Astrocyte (in vitro differentiated cells and primary cell): Measurements from ENCODE around the gene FHAD1. TPM values are rescaled to one million over a fixed set of nuclear protein-coding genes. Genes with fewer than 3 reads are reported as not detected.

Experiments used
- DNase-seq: peaks from one replicate; pipeline ENCODE4 v3.0.0-alpha.2; 2010; ENCODE audit warnings: low read depth
- FAIRE-seq: peaks from 2 replicates; lab custom pipeline; 2011; peaks lifted over from hg19 to GRCh38; lab: Jason Lieb, UNC
- H2AFZ ChIP-seq: 2 replicates; pipeline ENCODE4 v1.6.0; 2012; ENCODE audit warnings: low read depth, low read length, inconsistent platforms
- H3K27ac ChIP-seq: 2 replicates; pipeline ENCODE4 v1.5.1; 2011; ENCODE audit warnings: low read depth, low read length, inconsistent platforms
- H3K27me3 ChIP-seq: 2 replicates; pipeline ENCODE4 v1.6.0; 2011; ENCODE audit warnings: low read length, inconsistent platforms; ENCODE audit not compliant: insufficient read depth
- H3K36me3 ChIP-seq: 2 replicates; pipeline ENCODE4 v1.5.1; 2011; ENCODE audit warnings: low read length, inconsistent platforms; ENCODE audit not compliant: insufficient read depth
- H3K4me1 ChIP-seq: 2 replicates; pipeline ENCODE4 v1.5.1; 2011; ENCODE audit warnings: low read length, inconsistent platforms; ENCODE audit not compliant: insufficient read depth
- H3K4me2 ChIP-seq: 2 replicates; pipeline ENCODE4 v1.6.0; 2012; ENCODE audit warnings: low read length, inconsistent platforms
- H3K4me3 ChIP-seq: 2 replicates; pipeline ENCODE4 v1.5.1; 2011; ENCODE audit warnings: low read depth, mild to moderate bottlenecking, low read length, inconsistent platforms; ENCODE audit not compliant: insufficient read depth
- H3K79me2 ChIP-seq: 2 replicates; pipeline ENCODE4 v1.6.0; 2012; ENCODE audit warnings: mild to moderate bottlenecking, low read length, inconsistent platforms; ENCODE audit not compliant: insufficient read depth
- H3K9ac ChIP-seq: 2 replicates; pipeline ENCODE4 v1.6.0; 2012; ENCODE audit warnings: mild to moderate bottlenecking, low read length, inconsistent platforms
- H3K9me3 ChIP-seq: 2 replicates; pipeline ENCODE4 v1.5.1; 2012; ENCODE audit warnings: low read depth, mild to moderate bottlenecking, low read length, inconsistent platforms; ENCODE audit not compliant: insufficient read depth
- H4K20me1 ChIP-seq: 2 replicates; pipeline ENCODE4 v1.6.0; 2012; ENCODE audit warnings: low read length, inconsistent platforms; ENCODE audit not compliant: insufficient read depth
- H3K27ac Mint-ChIP-seq: one replicate; pipeline ENCODE4 v1.8.0; 2021; ENCODE audit warnings: mild to moderate bottlenecking, mixed read lengths; ENCODE audit not compliant: unreplicated experiment
- H3K27me3 Mint-ChIP-seq: one replicate; pipeline ENCODE4 v1.8.0; 2021; ENCODE audit warnings: low read depth, mixed read lengths; ENCODE audit not compliant: unreplicated experiment
- H3K36me3 Mint-ChIP-seq: one replicate; pipeline ENCODE4 v1.8.0; 2021; ENCODE audit warnings: low read depth, mixed read lengths; ENCODE audit not compliant: unreplicated experiment
- H3K4me1 Mint-ChIP-seq: one replicate; pipeline ENCODE4 v1.8.0; 2021; ENCODE audit warnings: low read depth, mixed read lengths; ENCODE audit not compliant: unreplicated experiment
- H3K4me3 Mint-ChIP-seq: one replicate; pipeline ENCODE4 v1.8.0; 2021; ENCODE audit warnings: mild to moderate bottlenecking, moderate library complexity, mixed read lengths; ENCODE audit not compliant: unreplicated experiment
- H3K9me3 Mint-ChIP-seq: one replicate; pipeline ENCODE4 v1.8.0; 2021; ENCODE audit warnings: mild to moderate bottlenecking, mixed read lengths; ENCODE audit not compliant: unreplicated experiment
- CTCF ChIP-seq: IDR thresholded peaks from 2 replicates; pipeline ENCODE4 v1.5.1; 2011; ENCODE audit warnings: low read depth, mild to moderate bottlenecking, inconsistent platforms, low read length, moderate library complexity; ENCODE audit not compliant: insufficient read depth
- EZH2 ChIP-seq: IDR thresholded peaks from 2 replicates; pipeline ENCODE4 v1.6.1; 2012; ENCODE audit warnings: mild to moderate bottlenecking, low read length, inconsistent platforms; ENCODE audit not compliant: insufficient read depth
- total RNA-seq: library from RNA; stranded (reverse); gene quantifications from 2 replicates; pipeline ENCODE4 v1.2.1, GENCODE V29; 2021

The FHAD1 gene
- total RNA-seq, 1 donor from 2014 or later = 0.25 TPM

- no peak for TF ChIP-seq CTCF
- no peaks in the 10 kb centered on the region for H3K9me3 ChIP-seq
- H3K4me2 ChIP-seq = peak overlapping the region; percentile 24
- no peak overlapping the region for H3K27ac ChIP-seq
- Mint-ChIP-seq H3K27me3 (peaks cover 16% of the 10 kb centered on the region), H3K36me3 (no peaks in the 10 kb centered on the region), H3K9me3 (peaks cover 8% of the 10 kb centered on the region), H3K4me1 (peaks cover 11% of the 10 kb centered on the region), H3K4me3 (no peak overlapping the region), H3K27ac (no peak overlapping the region)
- no peak for FAIRE-seq
- H3K36me3 ChIP-seq = no peaks in the 10 kb centered on the region
- no peak for DNase-seq
- H3K79me2 ChIP-seq = no peaks in the 10 kb centered on the region
- peaks cover 16% of the 10 kb centered on the region for H3K4me1 ChIP-seq
- H3K4me3 ChIP-seq = no peak overlapping the region
- H3K27me3 ChIP-seq = peaks cover 14% of the 10 kb centered on the region
- H2AFZ ChIP-seq = no peak overlapping the region
- no peak overlapping the region for H3K9ac ChIP-seq
- no peaks in the 10 kb centered on the region for H4K20me1 ChIP-seq
Measured at GRCh38 chr1:15323989-15324868, 77.2 kb downstream of the FHAD1 start.

GRCh38 chr1:15324869-15325335, 77.9 kb downstream of the FHAD1 start:
- no peak for FAIRE-seq
- Mint-ChIP-seq H3K4me3 (no peak overlapping the region), H3K9me3 (peaks cover 8% of the 10 kb centered on the region), H3K27ac (no peak overlapping the region), H3K4me1 (peaks cover 11% of the 10 kb centered on the region), H3K27me3 (peaks cover 16% of the 10 kb centered on the region), H3K36me3 (no peaks in the 10 kb centered on the region)
- Histone ChIP-seq H3K4me1 (peaks cover 18% of the 10 kb centered on the region), H3K4me2 (peak overlapping the region; percentile 24), H3K27ac (no peak overlapping the region), H3K9ac (no peak overlapping the region), H4K20me1 (no peaks in the 10 kb centered on the region), H3K79me2 (no peaks in the 10 kb centered on the region), H3K4me3 (no peak overlapping the region), H3K36me3 (no peaks in the 10 kb centered on the region), H3K9me3 (no peaks in the 10 kb centered on the region), H2AFZ (no peak overlapping the region), H3K27me3 (peaks cover 14% of the 10 kb centered on the region)
- DNase-seq = no peak
- TF ChIP-seq EZH2 (no peak), CTCF (no peak)
